GM19043 (cell line): ENCODE measurements around the gene LRP2.

Experiments used
- ATAC-seq: cut with Tn5 transposase; IDR thresholded peaks from one replicate; pipeline ENCODE4 v1.9.1; 2021; ENCODE audit warnings: low read depth; ENCODE audit not compliant: unreplicated experiment

The LRP2 gene

DNA sequence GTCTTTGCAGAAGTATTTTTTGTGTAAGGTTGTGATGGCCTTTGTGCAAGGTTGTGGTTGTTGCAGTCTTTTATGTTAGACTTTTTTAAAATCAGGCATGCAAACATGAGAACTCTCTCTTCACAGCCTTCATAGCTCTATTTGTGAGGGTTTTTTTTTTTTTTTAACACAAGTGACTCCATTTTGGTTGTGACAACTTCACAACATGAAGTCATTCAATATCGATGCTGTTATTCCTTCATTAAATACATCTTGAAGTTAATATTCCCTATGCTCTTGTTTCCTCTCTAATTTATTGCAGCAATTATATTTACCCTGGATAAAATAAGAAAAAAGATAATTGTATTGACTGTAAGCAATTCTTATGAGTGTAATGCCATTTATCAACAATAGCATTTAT is 257.5 kb downstream of the LRP2 start:
- ATAC-seq = no peak

DNA sequence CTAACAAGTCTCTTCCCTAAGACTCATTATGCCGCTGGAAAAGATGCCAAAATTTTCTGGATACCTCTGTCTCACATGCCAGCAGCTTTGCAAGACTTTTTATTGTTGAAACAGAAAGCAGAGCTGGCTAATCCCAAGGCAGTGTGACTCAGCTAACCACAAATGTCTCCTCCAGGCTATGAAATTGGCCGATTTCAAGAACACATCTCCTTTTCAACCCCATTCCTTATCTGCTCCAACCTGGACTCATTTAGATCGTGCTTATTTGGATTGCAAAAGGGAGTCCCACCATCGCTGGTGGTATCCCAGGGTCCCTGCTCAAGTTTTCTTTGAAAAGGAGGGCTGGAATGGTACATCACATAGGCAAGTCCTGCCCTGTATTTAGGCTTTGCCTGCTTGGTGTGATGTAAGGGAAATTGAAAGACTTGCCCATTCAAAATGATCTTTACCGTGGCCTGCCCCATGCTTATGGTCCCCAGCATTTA is 266.7 kb downstream of the LRP2 start:
- no peak for ATAC-seq

DNA sequence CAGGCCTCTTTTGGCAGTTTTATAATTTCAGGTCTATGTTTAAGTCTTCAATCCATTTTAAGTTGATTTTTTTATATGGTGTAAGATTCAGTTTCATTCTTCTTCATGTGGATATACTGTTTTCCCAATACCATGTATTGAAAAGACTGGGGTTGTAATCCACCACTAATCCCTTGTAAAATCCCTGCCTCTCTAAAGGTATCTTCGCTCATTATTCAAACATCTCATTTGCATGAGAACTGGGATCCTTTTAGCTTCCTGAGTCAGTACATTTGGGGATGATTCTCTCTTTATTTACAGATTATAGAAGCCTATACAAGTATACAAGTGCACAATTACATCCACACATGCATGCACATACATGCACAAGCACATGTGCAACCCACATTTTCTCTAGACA is 267.7 kb downstream of the LRP2 start:
- no peak for ATAC-seq

DNA sequence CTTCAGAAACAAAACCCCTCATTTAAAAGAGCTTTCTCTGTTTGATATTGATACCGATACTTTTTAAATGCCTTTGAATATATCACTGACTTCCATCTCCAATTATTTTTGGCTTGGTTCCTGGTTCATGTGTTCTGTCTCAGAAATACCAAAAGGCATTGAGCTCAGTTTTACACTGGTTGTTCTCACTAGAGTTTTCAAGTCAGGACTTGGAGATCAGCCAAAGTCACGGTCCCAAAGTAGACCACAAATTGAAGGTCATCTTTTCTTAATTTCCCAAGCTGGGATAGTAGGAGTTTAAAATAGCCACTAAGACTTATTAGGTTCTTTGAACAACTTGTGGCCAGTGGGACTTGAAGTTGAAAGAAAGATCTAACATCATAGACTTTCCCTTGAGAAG is 268.8 kb downstream of the LRP2 start:
- no peak for ATAC-seq

DNA sequence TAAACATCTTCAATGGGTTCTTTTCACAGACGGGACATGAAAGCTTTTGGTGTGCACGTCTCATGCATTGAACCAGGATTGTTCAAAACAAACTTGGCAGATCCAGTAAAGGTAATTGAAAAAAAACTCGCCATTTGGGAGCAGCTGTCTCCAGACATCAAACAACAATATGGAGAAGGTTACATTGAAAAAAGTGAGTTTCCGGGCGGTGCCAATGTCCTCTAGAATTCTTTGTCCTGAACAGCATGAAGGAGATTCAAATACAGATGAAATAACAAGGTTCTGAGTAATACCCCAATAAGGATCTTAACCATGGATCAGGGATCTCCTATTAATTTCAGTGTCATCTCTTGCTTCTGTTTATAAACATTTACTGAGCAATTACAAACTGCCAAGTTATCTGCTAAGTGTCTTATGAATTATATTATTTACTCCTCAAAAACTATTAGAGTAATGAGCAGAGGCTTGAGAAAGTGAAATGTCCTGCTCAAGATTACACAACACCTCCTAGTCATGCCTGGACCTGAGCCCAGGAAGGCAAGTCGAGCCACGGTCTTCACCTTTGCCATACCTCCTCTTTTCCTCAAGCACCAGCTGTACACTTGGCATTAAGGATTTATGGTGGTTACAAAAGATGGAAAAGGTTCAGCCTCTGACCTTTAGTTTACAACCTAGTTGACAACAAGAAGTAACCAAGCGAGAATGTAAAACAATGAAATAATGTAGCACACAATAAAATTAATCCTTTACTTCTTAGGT is 270.4 kb downstream of the LRP2 start:
- no peak for ATAC-seq

DNA sequence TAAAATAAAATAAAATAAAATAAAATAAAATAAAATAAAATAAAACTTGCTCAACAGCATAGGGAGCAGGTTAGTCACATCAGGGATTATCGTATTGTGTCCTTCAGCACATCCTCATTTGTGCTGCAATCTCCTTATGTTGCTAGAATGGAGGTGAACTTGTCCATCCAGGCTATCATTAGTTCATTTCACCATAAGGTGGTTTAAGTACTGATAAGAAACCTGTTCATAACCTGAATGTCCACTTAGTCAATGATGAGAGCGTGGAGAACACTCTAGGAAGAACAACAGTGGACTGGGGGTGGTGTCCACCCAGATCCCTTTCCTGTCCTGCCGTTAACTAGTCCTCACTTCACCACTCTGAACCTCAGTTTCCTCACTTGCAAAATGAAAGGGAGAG is 271.1 kb downstream of the LRP2 start:
- no peak for ATAC-seq

DNA sequence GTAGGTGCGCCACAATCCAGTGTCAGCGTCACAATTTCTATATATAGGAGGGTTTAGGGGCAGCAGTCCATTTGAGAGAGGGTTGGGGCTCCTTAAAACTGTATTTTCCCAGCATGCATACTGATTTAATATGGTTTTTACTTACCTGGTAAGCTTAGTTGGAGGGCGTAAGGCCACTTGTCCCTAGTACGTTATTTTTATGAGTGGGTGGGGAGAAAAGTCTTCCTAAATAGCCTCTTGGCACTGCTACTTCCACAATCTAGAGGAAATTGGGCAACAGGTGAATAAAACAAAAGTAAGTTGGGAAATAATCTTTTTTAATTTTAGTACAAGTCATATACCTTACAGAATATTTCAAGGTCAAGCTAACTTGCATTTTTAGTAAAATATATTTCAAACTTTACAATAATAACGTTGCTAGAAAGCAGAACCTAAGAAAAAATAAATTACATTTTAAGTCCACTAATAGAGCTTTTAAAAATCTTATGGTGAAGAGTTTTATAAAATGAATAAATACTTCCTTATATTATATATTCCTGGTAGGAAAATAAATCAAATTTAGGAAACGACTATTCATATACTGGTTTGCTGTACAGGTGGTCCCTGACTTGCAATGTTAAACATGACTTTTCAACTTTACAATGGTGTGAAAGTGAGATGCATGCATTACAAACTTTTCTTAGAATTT is 272.1 kb downstream of the LRP2 start:
- ATAC-seq = no peak

DNA sequence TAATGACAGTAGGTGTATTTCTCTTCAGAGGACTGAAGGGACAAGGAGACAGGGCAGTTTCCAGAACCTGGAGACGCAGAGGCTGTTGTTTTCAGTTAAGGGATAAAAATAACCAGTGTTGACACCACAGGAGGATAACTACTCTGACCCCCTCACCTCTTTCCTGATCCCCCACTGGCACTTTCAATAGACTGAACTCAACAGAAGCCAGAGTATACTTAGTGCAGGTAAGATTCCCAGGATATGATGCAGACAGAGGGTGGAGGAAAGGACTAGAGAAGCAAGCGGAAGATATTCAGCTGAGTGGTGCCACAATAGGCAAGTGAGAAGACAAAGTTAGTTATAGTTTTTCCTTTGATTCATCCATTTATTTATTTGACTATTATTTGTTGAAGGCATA is 273.2 kb downstream of the LRP2 start:
- ATAC-seq = no peak

DNA sequence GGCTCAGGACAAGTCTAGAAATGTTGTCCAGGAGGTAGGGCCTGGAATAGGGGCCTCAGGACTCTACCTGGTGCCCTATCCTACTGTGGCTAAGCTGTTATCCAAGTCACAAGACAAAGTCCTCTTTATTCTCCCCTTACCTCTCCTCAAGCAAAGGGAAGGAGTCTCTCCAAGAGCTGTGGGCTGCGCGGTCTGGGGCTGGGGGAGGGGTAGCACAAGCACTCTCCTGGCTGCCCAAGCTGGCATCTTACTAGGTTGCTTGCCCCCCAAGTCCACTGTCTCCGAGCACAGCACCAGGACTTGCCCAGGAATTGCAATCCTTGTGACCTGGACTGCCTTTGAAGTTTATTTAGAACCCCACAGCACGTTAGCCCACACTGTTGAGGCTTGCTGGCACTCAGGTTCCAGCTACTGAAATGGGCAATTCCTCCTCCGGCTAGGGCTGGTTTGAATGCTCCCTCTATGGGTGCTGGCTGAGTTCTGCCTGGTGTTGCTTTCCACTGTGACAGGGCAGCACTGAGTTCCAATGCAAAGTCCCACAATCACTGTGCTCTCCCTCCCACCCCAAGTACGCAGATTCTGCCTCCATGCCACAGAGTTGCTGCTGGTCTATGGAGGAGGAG is 274.5 kb downstream of the LRP2 start:
- ATAC-seq = no peak

DNA sequence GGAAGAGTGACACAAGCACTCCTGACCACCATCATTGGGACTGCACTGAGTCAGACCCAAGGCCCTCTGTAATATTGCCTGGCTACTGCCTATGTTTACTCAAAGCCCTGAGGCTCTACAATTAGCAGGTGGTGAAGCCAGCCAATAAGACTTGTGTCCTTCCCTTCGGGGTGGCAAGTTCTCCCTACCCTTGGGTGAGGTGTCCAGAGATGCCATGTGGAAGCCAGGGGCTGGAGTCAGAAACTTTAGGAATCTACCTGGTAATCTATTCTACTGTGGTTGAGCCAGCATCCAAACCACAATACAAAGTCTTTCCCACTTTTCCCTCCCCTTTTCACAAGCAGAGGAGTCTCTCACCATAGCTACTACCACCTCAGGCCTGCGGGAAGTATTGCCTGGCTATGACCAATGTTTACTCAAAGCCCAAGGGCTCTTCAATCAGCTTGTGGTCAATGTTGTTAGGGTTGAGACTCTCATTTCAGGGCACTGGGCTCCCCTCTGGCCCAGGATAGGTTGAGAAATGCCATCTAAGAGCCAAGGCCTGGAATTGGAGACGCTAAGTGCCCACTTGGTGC is 275.4 kb downstream of the LRP2 start:
- ATAC-seq = no peak

DNA sequence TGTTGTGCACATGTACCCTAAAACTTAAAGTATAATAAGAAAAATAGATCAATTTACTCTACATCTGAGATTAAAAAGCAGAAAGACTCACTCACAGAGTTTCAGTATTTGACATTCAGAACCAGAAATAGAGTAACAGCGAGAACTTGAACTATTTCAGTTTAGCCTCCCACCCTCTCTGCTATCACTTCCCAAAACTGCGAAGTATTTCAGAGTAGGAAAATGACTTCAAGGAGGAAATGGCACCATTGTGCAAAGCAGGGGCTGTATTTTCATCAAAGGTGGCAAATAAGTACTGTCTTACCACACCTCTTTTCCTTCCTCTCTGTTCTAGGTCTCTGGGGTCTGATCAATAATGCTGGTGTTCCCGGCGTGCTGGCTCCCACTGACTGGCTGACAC is 279.3 kb downstream of the LRP2 start:
- no peak for ATAC-seq

DNA sequence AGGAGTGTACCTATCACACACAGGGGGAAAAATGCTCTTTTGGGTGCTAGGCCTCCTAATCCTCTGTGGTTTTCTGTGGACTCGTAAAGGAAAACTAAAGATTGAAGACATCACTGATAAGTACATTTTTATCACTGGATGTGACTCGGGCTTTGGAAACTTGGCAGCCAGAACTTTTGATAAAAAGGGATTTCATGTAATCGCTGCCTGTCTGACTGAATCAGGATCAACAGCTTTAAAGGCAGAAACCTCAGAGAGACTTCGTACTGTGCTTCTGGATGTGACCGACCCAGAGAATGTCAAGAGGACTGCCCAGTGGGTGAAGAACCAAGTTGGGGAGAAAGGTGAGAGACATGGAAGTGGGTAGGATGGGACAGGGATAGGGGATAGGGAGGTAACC is 280.8 kb downstream of the LRP2 start:
- ATAC-seq = no peak

DNA sequence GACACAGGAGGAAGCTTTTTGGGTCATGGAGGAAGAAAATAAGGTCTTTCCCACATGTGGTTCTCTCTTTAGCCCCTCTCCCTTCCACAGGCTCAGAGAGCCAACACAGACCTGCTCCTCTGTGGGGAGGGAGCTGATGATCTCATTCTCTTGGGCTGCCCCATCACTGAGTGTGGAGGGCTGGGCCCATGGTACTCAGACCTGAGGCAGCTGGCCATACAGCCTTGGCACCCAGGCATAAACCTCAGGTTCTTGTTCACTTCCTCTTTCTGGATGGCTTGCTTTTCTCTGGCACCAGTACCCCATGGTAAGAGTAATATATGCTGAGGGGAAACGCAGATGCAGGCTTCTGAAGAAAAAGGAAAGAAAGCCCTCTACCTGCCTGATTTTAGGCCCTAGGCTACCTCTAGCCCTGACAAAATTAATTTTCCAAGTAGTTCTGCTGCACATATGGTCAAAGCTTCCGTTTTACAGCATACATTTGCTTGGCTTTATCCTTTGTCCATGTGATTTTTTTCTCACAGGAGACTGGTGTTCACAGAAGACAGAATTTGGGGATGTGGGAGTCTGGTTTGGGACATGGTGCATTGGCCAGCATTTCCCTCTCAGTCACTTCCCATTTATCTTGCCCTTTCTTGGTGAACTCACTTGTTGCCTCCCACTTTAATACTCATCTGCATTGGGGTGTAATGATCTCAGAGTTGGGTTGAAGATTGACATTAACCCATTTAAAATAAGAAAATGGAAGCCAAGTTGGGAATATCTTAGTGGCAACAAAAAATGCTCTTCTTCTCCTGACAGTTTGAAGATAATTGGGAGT is 281.9 kb downstream of the LRP2 start:
- ATAC-seq = peak; percentile 64

DNA sequence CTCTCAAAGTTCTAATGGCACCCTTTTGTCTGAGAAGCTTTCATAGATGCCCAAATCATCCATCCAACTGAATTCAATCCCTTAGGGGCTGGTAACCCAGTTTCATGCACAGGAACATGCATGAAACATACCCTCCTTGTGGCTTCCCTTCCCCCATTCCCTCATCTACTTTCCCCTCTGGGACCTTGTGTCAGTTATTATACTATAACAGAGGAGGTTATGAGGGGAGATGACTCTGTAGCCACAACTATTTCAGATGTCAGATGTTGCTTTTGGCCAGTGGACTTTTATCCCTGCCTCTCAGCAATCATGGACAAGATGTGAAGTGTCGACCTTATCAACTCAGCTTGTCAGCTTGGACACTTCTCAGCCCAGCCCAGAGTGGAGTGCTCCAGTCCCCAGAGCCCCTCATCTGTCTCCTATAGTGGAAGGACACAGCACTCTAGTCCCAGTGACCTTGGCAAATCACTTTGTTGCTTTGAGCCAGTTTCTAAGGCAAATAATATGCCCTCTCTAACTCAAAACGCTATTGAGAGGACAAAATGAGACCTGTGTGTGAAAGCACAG is 284.6 kb downstream of the LRP2 start:
- ATAC-seq = no peak
